Measurements from ENCODE around the gene ANKRD23. TPM values are rescaled to one million over a fixed set of nuclear protein-coding genes. Genes with fewer than 3 reads are reported as not detected.

ANKRD23 gene
- polyA plus RNA-seq, 1 of the 3 experiments (the other 2 are of a cell fraction): 3.1 TPM

- no peak overlapping the region for H2AFZ ChIP-seq (ENCODE audit: low read depth)
- no peak overlapping the region; a peak in 1 of 4 replicates for H3K27ac ChIP-seq (ENCODE audit: low read depth in 2 of 2, low read length in 1 of 2)
- H3K4me3 ChIP-seq (ENCODE audit: low read depth in 2 of 2, low read length in 1 of 2): no peak overlapping the region
- WGBS (ENCODE audit: low lambda C conversion rate): 74% methylated on average over 5 of the region's 16 CpGs
- H3K9me2 ChIP-seq: no peaks in the 10 kb centered on the region
- H3F3A ChIP-seq (replicated peaks; ENCODE audit: insufficient read depth): no peaks in the 10 kb centered on the region
- CTCF ChIA-PET: interaction anchor here (0.9 to 5.7 kb wide), 6 partner anchors 8 to 75 kb away, joined by 3 to 34 read pairs (median 8); partner anchors contain the start of gene ANKRD39
- no peaks in the 10 kb centered on the region for H3K9me3 ChIP-seq
- POLR2A ChIA-PET: interaction anchor here (1.0 to 3.0 kb wide), 2 partner anchors 15 to 19 kb away, joined by 3 to 8 read pairs; partner anchors contain the start of gene ANKRD39
- H3K4me1 ChIP-seq (ENCODE audit: control insufficient read depth in 1 of 2, insufficient read depth in 2 of 2, low read depth in 1 of 2, low read length in 1 of 2): peaks cover 9 to 47% of the 10 kb centered on the region in 2 experiments; a peak in 2 of 4 replicates
- no peaks in the 10 kb centered on the region for H3K79me2 ChIP-seq (ENCODE audit: insufficient read depth)
- TF ChIP-seq TCF12 (IDR thresholded peaks at IDR 0.05) (no peak), TAF1 (IDR thresholded peaks at IDR 0.05; ENCODE audit: borderline replicate concordance, low read depth, low read length) (no peak), NRF1 (IDR thresholded peaks at IDR 0.05; ENCODE audit: low read depth, low read length) (no peak), GATA2 (CRISPR knock-in tag; IDR thresholded peaks at IDR 0.05) (no peak), EP300 (IDR thresholded peaks at IDR 0.05; ENCODE audit: borderline replicate concordance in 1 of 2, low read depth in 1 of 2, low read length in 1 of 2) (no peak), FOXJ3 (CRISPR knock-in tag; IDR thresholded peaks at IDR 0.05) (no peak), SIN3A (IDR thresholded peaks at IDR 0.05; ENCODE audit: borderline replicate concordance, low read depth, low read length) (no peak), POLR2AphosphoS5 (IDR thresholded peaks at IDR 0.05; ENCODE audit: low read depth, low read length) (no peak), FOXM1 (IDR thresholded peaks at IDR 0.05; ENCODE audit: low read depth) (no peak), FOSL2 (IDR thresholded peaks at IDR 0.05; ENCODE audit: borderline replicate concordance, low read depth) (no peak), SMC3 (IDR thresholded peaks at IDR 0.05; ENCODE audit: low read depth, low read length) (no peak), NFIC (IDR thresholded peaks at IDR 0.05; ENCODE audit: borderline replicate concordance) (no peak)
- TF ChIP-seq, protein P1, sequence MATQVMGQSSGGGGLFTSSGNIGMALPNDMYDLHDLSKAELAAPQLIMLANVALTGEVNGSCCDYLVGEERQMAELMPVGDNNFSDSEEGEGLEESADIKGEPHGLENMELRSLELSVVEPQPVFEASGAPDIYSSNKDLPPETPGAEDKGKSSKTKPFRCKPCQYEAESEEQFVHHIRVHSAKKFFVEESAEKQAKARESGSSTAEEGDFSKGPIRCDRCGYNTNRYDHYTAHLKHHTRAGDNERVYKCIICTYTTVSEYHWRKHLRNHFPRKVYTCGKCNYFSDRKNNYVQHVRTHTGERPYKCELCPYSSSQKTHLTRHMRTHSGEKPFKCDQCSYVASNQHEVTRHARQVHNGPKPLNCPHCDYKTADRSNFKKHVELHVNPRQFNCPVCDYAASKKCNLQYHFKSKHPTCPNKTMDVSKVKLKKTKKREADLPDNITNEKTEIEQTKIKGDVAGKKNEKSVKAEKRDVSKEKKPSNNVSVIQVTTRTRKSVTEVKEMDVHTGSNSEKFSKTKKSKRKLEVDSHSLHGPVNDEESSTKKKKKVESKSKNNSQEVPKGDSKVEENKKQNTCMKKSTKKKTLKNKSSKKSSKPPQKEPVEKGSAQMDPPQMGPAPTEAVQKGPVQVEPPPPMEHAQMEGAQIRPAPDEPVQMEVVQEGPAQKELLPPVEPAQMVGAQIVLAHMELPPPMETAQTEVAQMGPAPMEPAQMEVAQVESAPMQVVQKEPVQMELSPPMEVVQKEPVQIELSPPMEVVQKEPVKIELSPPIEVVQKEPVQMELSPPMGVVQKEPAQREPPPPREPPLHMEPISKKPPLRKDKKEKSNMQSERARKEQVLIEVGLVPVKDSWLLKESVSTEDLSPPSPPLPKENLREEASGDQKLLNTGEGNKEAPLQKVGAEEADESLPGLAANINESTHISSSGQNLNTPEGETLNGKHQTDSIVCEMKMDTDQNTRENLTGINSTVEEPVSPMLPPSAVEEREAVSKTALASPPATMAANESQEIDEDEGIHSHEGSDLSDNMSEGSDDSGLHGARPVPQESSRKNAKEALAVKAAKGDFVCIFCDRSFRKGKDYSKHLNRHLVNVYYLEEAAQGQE (IDR thresholded peaks at IDR 0.05; ENCODE audit: low read depth, low read length): no peak
- no peaks in the 10 kb centered on the region for H4K20me1 ChIP-seq (ENCODE audit: insufficient read depth)
- H3K36me3 ChIP-seq (replicated peaks in 1 of 2; ENCODE audit: control insufficient read depth in 1 of 2, insufficient read depth in 2 of 2, low read length in 1 of 2): no peaks in the 10 kb centered on the region
- no peak for DNase-seq
- no peak overlapping the region for H3K4me2 ChIP-seq
- no peaks in the 10 kb centered on the region for H3K27me3 ChIP-seq (ENCODE audit: insufficient read depth)
- no peak overlapping the region for H3K9ac ChIP-seq
Observed at GRCh38 chr2:96876269-96877041, 32.6 kb upstream of the ANKRD23 start.
